ENCODE results near the gene DRD4.

The DRD4 gene

DNA sequence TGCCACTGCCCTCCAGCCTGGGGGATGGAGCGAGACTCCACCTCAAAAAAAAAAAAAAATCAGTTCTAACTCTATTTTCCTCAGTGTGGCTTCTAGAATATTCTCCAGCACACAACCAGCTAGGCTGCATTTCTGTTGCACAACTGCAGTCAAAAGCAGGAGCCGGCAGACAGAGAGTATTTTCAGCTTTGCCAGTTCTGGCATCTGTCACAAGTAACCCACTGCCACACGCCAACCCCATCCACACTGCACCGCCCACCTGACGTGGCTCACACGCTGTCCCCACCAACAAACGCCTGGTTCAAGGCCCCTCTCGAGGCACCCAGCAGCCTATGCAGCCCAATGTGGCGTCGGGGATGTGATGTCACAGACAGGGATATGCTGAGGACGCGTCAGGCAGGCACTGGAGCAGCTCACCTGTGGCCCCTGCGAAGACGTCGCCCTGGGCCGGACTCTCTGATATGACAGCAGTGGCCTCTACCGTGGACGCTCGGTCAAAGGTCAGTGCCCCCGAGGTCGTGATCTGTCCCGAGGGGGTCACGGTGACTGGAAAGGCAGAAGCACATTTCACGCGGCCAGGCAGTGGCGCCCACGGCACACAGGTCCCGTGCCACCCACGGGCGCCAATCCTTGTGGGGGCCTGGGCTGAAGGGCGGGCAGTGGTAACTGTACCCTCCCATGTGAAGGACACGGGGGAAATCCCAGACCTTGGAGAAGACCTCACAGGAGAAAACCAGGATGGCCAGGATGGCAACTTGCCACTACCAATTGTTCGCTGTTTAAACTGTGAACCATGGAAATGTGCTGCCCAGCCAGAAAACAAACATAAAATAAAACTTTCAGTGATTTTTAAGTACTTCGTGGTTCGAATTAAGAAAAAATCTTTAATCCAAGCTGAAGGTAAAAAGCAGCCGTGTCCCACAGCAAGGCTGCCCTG, 42.5 kb downstream of the DRD4 start:
- Histone ChIP-seq H3K27me3 (ENCODE audit: control insufficient read depth, insufficient read depth, low read length) (no peaks in the 10 kb centered on the region), H3K36me3 (ENCODE audit: control insufficient read depth, insufficient read depth, low read length) (no peaks in the 10 kb centered on the region), H3K4me2 (ENCODE audit: low read length) (no peak overlapping the region), H3K79me2 (no peaks in the 10 kb centered on the region), H2AFZ (no peak overlapping the region), H3K9me3 (ENCODE audit: control insufficient read depth, low read length) (no peaks in the 10 kb centered on the region), H3K27ac (no peak overlapping the region), H3K4me1 (no peaks in the 10 kb centered on the region), H3K4me3 (ENCODE audit: low read depth, low read length) (no peak overlapping the region), H3K9ac (no peak overlapping the region)
- TF ChIP-seq, protein P1, sequence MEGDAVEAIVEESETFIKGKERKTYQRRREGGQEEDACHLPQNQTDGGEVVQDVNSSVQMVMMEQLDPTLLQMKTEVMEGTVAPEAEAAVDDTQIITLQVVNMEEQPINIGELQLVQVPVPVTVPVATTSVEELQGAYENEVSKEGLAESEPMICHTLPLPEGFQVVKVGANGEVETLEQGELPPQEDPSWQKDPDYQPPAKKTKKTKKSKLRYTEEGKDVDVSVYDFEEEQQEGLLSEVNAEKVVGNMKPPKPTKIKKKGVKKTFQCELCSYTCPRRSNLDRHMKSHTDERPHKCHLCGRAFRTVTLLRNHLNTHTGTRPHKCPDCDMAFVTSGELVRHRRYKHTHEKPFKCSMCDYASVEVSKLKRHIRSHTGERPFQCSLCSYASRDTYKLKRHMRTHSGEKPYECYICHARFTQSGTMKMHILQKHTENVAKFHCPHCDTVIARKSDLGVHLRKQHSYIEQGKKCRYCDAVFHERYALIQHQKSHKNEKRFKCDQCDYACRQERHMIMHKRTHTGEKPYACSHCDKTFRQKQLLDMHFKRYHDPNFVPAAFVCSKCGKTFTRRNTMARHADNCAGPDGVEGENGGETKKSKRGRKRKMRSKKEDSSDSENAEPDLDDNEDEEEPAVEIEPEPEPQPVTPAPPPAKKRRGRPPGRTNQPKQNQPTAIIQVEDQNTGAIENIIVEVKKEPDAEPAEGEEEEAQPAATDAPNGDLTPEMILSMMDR (IDR thresholded peaks at IDR 0.05): no peak

DNA sequence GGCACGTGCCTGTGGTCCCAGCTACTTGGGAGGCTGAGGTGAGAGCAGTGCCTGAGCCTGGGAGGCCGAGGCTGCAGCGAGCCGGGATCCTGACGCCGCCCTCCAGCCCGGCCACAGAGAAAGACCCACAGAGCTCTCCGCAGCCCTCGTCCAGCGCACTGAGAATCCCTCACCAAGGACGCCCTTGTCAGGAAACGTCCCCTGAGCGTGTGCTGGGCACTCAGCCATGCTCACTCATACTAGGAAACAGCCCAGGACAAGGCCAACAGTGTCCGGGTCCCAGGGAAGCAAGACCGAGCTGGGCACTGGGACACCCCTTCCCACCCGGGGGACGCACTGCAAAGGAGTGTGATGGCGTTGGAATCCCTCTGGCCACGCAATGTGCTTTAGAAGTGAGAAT, 43.4 kb downstream of the DRD4 start:
- H3K9ac ChIP-seq: no peak overlapping the region

DNA sequence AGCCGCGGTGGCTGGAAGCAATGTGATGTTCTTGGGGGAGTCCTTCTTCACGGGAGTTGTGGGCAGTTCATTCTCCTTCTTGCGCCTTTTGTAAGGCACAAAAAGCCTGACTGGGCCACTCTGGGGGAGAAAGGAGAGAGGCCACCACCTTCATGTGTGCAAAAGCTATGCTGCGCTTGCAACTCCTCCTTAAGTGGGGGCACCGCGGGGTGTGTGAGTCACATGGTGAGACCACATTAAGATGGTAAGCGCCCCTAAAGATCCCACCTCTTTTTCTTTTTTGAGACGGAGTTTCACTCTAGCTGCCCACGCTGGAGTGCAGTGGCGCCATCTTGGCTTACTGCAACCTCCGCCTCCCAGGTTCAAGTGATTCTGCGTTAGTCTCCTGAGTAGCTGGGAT, 43.9 kb downstream of the DRD4 start:
- Histone ChIP-seq H3K4me3 (ENCODE audit: low read depth, low read length) (no peak overlapping the region), H3K27me3 (ENCODE audit: control insufficient read depth, insufficient read depth, low read length) (no peaks in the 10 kb centered on the region), H3K79me2 (no peaks in the 10 kb centered on the region), H3K4me2 (ENCODE audit: low read length) (no peak overlapping the region), H3K9me3 (ENCODE audit: control insufficient read depth, low read length) (no peaks in the 10 kb centered on the region), H3K36me3 (ENCODE audit: control insufficient read depth, insufficient read depth, low read length) (no peaks in the 10 kb centered on the region), H3K27ac (no peak overlapping the region), H2AFZ (no peak overlapping the region), H3K4me1 (no peaks in the 10 kb centered on the region), H3K9ac (no peak overlapping the region)
- TF ChIP-seq, protein P1 (IDR thresholded peaks at IDR 0.05): no peak

More for the DNA sequence above, 43.4 kb downstream of the DRD4 start:
- Histone ChIP-seq H3K79me2 (no peaks in the 10 kb centered on the region), H2AFZ (no peak overlapping the region), H3K27ac (no peak overlapping the region), H3K36me3 (ENCODE audit: control insufficient read depth, insufficient read depth, low read length) (no peaks in the 10 kb centered on the region), H3K4me2 (ENCODE audit: low read length) (no peak overlapping the region), H3K4me3 (ENCODE audit: low read depth, low read length) (no peak overlapping the region), H3K27me3 (ENCODE audit: control insufficient read depth, insufficient read depth, low read length) (no peaks in the 10 kb centered on the region), H3K9me3 (ENCODE audit: control insufficient read depth, low read length) (no peaks in the 10 kb centered on the region), H3K4me1 (no peaks in the 10 kb centered on the region)
- TF ChIP-seq, protein P1 (IDR thresholded peaks at IDR 0.05): no peak

DNA sequence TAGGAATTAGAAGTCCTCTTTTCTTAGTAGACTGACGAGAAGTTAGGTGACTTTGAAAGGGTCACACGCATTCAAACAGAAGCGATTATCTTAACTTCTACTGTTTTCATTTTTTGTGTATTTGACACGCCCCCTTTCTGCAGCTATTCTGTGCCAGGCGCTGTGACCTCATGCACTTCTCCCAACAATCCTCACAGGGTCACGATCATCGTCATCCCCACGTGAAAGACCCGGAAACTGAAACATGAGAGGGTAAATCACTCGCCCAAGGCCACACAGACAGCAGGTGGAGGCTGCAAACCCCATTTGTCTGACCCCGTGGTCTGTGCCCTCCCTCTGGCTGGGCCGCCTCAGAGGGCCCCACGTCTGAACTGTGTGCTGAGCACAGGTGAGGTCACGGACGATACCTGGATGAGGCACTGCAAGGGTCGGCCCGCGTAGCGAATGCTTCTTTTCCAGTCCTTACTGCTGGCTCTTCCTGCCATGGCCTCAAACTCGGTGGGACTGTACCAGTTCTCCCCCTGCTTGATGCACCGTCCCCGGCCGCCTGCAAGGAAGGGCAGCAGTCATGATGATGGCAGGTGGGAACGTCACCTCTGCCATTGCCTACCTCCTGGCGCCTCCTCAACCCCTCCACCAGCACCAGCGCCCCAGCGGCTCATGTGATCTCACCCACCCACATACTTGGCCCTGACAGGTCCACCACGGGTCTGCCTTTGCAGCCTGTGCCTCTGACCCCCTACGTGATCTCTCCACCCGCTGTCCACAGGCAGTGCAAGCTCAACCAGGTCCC, 49.6 kb downstream of the DRD4 start:
- Histone ChIP-seq H3K36me3 (ENCODE audit: control insufficient read depth, insufficient read depth, low read length) (no peaks in the 10 kb centered on the region), H3K9me3 (ENCODE audit: control insufficient read depth, low read length) (no peaks in the 10 kb centered on the region), H3K4me2 (ENCODE audit: low read length) (no peak overlapping the region), H2AFZ (no peak overlapping the region), H3K27ac (no peak overlapping the region), H3K4me1 (no peaks in the 10 kb centered on the region), H3K79me2 (no peaks in the 10 kb centered on the region), H3K27me3 (ENCODE audit: control insufficient read depth, insufficient read depth, low read length) (no peaks in the 10 kb centered on the region), H3K9ac (no peak overlapping the region), H3K4me3 (ENCODE audit: low read depth, low read length) (no peak overlapping the region)
- TF ChIP-seq, protein P1 (IDR thresholded peaks at IDR 0.05): no peak

All from parathyroid adenoma (tissue), 2 donors.